ENCODE results near the gene ATRAID. TPM values are rescaled to one million over a fixed set of nuclear protein-coding genes. Genes with fewer than 3 reads are reported as not detected.
A peak's percentile ranks its signal among the peaks of the same experiment; 100 is the strongest.
"Not testable (repeated sequence)": the region's sequence is repeated elsewhere in the genome, so short reads cannot be mapped to it uniquely, and the experiment has no call there.

ATRAID gene
- 10 to 100 TPM; 84.0 to 92.7 TPM for total RNA-seq

GRCh38 chr2:27211943-27212625, at the start of gene ATRAID, which contains the start of gene SLC5A6:
Gene ATRAID, plus strand, starts transcription at chr2:27212041. Its CDS starts 328 bp downstream, at chr2:27212369.
Gene SLC5A6, minus strand, starts transcription at chr2:27212268. Its CDS starts 4,618 bp downstream, at chr2:27207650.
- CTCF ChIA-PET, result interaction anchor here (0.6 to 1.6 kb wide), 4 partner anchors 68 to 199 kb away, joined by 3 to 5 read pairs (median 4); partner anchors contain the start of gene KHK
- intact Hi-C loops (cut with micrococcal nuclease), result loop anchor here (1.0 to 10.0 kb wide), 6 partner anchors 51 to 473 kb away; partner anchors contain the start of genes AGBL5, GTF3C2, KHK and SLC30A3
- peaks cover 26% of the 10 kb centered on the region for H3K36me3 Mint-ChIP-seq

GRCh38 chr2:27162151-27163121, 49.4 kb upstream of the ATRAID start:
- Mint-ChIP-seq H3K9me3 (no peaks in the 10 kb centered on the region), H3K4me1 (ENCODE audit: low read depth) (no peaks in the 10 kb centered on the region), H3K27ac (no peak overlapping the region), H3K36me3 (no peaks in the 10 kb centered on the region), H3K4me3 (no peak overlapping the region), H3K27me3 (no peaks in the 10 kb centered on the region)
- POLR2A ChIA-PET, result no interaction called here
- intact Hi-C loops (cut with micrococcal nuclease), result no loop called here
- DNase-seq, result no peak
- CTCF ChIA-PET, result interaction anchor here (1.6 to 2.0 kb wide), 2 partner anchors 8 to 117 kb away, joined by 3 to 9 read pairs; no protein-coding TSS in a partner anchor

More at GRCh38 chr2:27211943-27212625, at the start of gene ATRAID, which contains the start of gene SLC5A6:
- peak within 1 kb of the TSS; percentile 98 for H3K4me3 Mint-ChIP-seq
- H3K4me1 Mint-ChIP-seq (ENCODE audit: low read depth), result peaks cover 49% of the 10 kb centered on the region
- no peaks in the 10 kb centered on the region for H3K27me3 Mint-ChIP-seq
- peak within 1 kb of the TSS; percentile 99 for H3K27ac Mint-ChIP-seq
- peak; percentile 92 for DNase-seq
- H3K9me3 Mint-ChIP-seq, result no peaks in the 10 kb centered on the region
- POLR2A ChIA-PET, result interaction anchor here (0.6 to 1.4 kb wide), 5 partner anchors 11 to 198 kb away, joined by 3 to 4 read pairs (median 3); partner anchors contain the start of gene PPM1G

DNA sequence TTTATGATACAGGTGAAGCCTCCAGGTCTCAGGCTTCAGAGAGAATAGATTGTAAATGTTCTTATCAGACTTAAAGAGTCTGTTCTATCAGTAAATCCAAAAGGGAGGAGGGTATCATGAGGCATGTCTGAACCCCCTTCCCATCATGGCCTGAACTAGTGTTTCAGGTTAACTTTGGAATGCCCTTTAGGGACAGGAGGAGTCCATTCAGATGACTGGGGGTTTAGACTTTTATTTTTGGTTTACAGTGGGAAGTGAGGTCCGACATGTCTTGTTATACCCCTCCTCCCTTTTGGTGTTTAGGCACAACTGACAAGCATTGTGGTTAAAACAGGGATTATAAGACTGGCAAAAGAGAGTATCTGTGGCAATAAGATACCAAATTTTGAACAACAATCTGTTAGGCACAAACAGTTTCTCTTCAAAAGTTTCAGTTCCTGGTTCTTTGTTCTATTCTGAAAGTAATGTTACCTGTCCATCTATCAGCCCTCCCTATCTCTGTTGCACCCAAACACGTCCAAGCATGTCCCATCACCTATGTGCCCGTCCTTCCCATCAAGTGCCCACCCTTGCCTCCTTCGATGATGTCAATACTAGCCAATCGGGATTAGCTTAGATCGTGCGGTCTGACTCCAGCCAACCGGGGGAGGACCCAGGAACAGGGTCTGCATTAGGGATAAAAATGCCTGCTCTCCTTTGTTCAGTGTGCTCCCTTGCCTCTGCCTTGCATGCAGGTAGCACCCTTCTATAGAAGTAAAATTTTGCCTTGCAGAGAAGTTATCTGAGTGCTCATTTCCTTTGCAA, 46.7 kb upstream of the ATRAID start:
- Mint-ChIP-seq H3K36me3 (no peaks in the 10 kb centered on the region), H3K4me1 (ENCODE audit: low read depth) (peaks cover 2% of the 10 kb centered on the region), H3K4me3 (no peak overlapping the region), H3K27me3 (no peaks in the 10 kb centered on the region), H3K9me3 (no peaks in the 10 kb centered on the region), H3K27ac (no peak overlapping the region)
- ChIA-PET CTCF (interaction anchor here (0.9 to 2.1 kb wide), 2 partner anchors 10 to 19 kb away, joined by 3 to 10 read pairs; no protein-coding TSS in a partner anchor), POLR2A (interaction anchor here (0.6 kb wide), 1 partner anchor 41 kb away, joined by 3 read pairs; no protein-coding TSS in a partner anchor)
- intact Hi-C loops (cut with micrococcal nuclease), result no loop called here
- DNase-seq, result no peak

DNA sequence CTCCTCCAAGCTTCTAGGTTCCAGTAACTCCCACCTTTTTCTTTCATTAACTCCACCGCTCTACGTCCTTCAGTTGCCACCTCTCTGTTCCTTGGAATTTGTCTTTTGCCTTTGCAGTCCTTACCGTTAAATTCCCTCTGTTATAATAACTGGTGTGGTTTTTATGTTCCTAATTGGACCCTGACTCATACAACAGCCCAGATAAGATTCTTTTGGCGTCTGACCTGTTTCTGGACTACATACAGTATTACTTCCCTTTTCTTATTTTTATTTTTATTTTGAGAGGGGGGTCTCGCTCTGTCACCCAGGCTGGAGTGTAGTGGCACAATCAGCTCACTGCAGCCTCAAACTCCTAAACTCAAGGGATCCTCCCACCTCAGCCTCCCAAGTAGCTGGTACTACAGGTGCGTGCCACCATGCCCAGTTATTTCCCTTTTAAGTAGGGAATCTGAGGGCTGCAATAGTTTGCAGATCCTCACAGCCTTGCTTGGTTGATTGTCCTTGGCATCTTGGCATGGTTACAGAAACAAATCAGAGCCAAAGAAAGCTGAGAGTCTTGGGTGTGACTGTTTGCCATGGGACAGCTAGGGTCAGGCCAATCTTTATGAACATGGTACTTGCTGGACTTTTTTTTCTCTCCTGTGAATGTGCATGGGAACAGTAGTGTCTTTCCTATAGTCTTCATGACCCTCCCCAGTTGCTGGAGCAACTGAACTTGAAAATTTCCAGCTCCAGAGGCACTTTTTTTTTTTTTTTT, 41.1 kb upstream of the ATRAID start:
- ChIA-PET POLR2A (no interaction called here), CTCF (interaction anchor here (0.5 to 3.5 kb wide), 19 partner anchors 8 to 428 kb away, joined by 3 to 45 read pairs (median 6); partner anchors contain the start of genes KHK, PREB and TRIM54)
- Mint-ChIP-seq H3K9me3 (no peaks in the 10 kb centered on the region), H3K27me3 (peaks cover 3% of the 10 kb centered on the region), H3K27ac (no peak overlapping the region), H3K4me3 (no peak overlapping the region), H3K36me3 (no peaks in the 10 kb centered on the region), H3K4me1 (ENCODE audit: low read depth) (peaks cover 2% of the 10 kb centered on the region)
- intact Hi-C loops (cut with micrococcal nuclease), result no loop called here
- no peak for DNase-seq

GRCh38 chr2:27171351-27171848, 40.4 kb upstream of the ATRAID start:
- H3K27ac Mint-ChIP-seq, result no peak overlapping the region
- H3K9me3 Mint-ChIP-seq, result no peaks in the 10 kb centered on the region
- ChIA-PET POLR2A (no interaction called here), CTCF (interaction anchor here (0.6 to 3.5 kb wide), 8 partner anchors 7 to 131 kb away, joined by 3 to 45 read pairs (median 10); partner anchors contain the start of gene TRIM54)
- no peak overlapping the region for H3K4me3 Mint-ChIP-seq
- no peak for DNase-seq
- peaks cover 2% of the 10 kb centered on the region for H3K4me1 Mint-ChIP-seq (ENCODE audit: low read depth)
- no peaks in the 10 kb centered on the region for H3K36me3 Mint-ChIP-seq
- intact Hi-C loops (cut with micrococcal nuclease), result no loop called here
- peaks cover 3% of the 10 kb centered on the region for H3K27me3 Mint-ChIP-seq

DNA sequence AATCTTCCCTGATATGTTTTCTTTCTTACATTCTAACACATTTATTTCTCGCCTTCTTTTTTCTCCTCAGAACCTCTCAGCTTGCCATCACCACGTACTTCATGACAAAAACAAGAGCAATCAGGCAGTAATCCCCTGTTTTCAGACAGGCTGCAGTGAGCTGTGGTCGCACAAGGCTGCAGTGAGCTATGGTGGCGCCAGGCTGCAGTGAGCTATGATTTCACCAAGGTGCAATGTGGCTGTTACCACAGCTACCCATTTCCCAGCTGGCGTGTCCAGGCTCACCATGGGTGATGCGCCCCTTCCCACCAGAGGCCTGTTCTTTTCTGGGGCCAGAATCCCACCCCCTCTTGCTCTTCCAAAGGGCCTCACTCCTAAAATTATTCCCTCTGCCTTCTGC, 37.2 kb upstream of the ATRAID start:
- Mint-ChIP-seq H3K36me3 (no peaks in the 10 kb centered on the region), H3K27ac (no peak overlapping the region), H3K9me3 (no peaks in the 10 kb centered on the region), H3K27me3 (peaks cover 8% of the 10 kb centered on the region), H3K4me1 (ENCODE audit: low read depth) (peaks cover 2% of the 10 kb centered on the region), H3K4me3 (no peak overlapping the region)
- no peak for DNase-seq
- CTCF ChIA-PET, result interaction anchor here (0.8 to 2.0 kb wide), 5 partner anchors 8 to 108 kb away, joined by 3 to 10 read pairs (median 5); no protein-coding TSS in a partner anchor
- intact Hi-C loops (cut with micrococcal nuclease), result no loop called here
- POLR2A ChIA-PET, result no interaction called here

DNA sequence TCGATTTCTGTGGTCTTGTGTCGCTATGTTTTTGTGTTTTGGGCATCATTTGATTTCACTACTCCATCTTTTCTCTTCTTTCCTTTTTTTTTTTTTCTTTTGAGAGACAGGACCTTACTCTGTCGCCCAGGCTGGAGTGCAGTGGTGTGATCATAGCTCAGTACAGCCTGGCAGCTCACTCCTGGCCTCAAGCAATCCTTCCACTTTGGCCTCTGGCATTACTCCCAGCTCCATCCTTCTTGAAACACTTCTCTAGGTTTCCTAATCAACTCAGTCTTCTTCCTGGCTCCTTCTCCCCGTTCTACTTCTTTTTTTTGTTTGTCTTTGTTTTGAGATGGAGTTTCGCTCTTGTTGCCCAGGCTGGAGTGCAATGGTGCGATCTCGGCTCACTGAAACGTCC, 36.5 kb upstream of the ATRAID start:
- peaks cover 12% of the 10 kb centered on the region for H3K27me3 Mint-ChIP-seq
- intact Hi-C loops (cut with micrococcal nuclease), result no loop called here
- H3K9me3 Mint-ChIP-seq, result no peaks in the 10 kb centered on the region
- no peak overlapping the region for H3K4me3 Mint-ChIP-seq
- H3K4me1 Mint-ChIP-seq (ENCODE audit: low read depth), result no peaks in the 10 kb centered on the region
- H3K27ac Mint-ChIP-seq, result no peak overlapping the region
- no peak for DNase-seq
- H3K36me3 Mint-ChIP-seq, result no peaks in the 10 kb centered on the region
- ChIA-PET POLR2A (no interaction called here), CTCF (interaction anchor here (0.6 to 2.0 kb wide), 7 partner anchors 9 to 107 kb away, joined by 3 to 10 read pairs (median 4); no protein-coding TSS in a partner anchor)

DNA sequence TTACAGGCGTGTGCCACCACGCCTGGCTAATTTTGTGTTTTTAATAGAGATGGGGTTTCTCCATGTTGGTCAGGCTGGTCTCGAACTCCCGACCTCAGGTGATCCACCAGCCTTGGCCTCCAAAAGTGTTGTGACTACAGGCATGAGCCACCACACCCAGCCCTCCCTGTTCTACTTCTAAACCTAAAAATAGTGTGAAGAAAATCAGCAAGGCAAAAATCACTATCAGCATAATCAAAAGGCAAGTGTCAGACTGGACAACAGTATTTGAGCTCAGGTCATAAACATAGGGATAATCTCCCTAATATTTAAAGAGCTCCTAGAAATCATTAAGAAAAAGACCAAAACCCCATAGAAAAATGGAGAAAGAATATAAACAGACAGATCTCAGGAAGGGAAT, 36.1 kb upstream of the ATRAID start:
- POLR2A ChIA-PET; H3K4me1 Mint-ChIP-seq (ENCODE audit: low read depth); DNase-seq; H3K36me3 Mint-ChIP-seq; intact Hi-C loops (cut with micrococcal nuclease); H3K9me3 Mint-ChIP-seq; H3K4me3 Mint-ChIP-seq; H3K27ac Mint-ChIP-seq: not testable (repeated sequence)
- CTCF ChIA-PET, result interaction anchor here (0.6 to 2.0 kb wide), 5 partner anchors 9 to 128 kb away, joined by 3 to 10 read pairs (median 3); no protein-coding TSS in a partner anchor
- H3K27me3 Mint-ChIP-seq, result peaks cover 13% of the 10 kb centered on the region

DNA sequence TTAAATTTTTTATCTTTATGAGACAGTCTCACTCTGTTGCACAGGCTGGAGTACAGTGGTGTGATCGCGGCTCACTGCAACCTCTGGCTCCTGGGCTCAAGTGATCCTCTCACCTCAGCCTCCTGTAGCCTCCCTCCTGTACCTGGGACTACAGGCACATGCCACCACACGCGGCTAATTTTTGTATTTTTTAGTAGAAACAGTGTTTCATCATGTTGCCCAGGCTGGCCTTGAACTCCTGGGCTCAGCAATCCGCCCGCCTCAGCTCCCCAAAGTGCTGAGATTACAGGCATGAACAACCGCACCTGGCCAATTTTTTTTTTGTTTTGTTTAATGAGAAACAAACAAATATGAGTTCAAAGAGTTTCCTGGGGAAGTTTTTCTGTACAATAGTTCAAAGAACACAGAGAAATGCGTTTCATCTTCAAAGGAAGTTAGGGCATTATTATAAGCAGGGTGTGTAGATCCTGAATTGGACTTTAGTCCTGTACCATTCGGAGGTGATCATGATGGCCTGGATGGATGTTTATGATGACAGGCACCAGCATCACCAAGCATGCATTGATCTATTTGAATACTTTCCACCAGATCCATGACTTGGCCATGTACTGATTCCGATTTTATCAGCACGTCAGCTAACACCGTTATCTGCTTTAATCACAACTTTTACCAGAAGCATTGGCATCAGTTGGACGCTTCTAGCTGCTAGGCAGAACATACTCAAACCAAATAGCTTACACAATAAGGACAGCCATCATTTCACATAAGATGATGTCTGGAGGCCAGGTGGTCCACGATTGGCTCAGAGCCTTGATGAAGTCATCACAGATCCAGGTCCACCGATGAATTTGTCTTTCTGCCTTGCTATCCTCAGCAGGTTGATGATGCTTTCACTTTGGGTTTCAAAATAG, 34.1 kb upstream of the ATRAID start:
- intact Hi-C loops (cut with micrococcal nuclease), result no loop called here
- peaks cover 25% of the 10 kb centered on the region for H3K27me3 Mint-ChIP-seq
- H3K9me3 Mint-ChIP-seq, result no peaks in the 10 kb centered on the region
- no peak overlapping the region for H3K4me3 Mint-ChIP-seq
- ChIA-PET CTCF (interaction anchor here (0.7 to 2.0 kb wide), 2 partner anchors 7 to 255 kb away, joined by 3 to 10 read pairs; no protein-coding TSS in a partner anchor), POLR2A (no interaction called here)
- no peaks in the 10 kb centered on the region for H3K4me1 Mint-ChIP-seq (ENCODE audit: low read depth)
- no peaks in the 10 kb centered on the region for H3K36me3 Mint-ChIP-seq
- H3K27ac Mint-ChIP-seq, result no peak overlapping the region
- DNase-seq, result no peak

- H3K9me3 Mint-ChIP-seq, result no peaks in the 10 kb centered on the region
- ChIA-PET POLR2A (no interaction called here), CTCF (interaction anchor here (2.0 kb wide), 1 partner anchor 8 kb away, joined by 10 read pairs; no protein-coding TSS in a partner anchor)
- DNase-seq, result no peak
- no peaks in the 10 kb centered on the region for H3K4me1 Mint-ChIP-seq (ENCODE audit: low read depth)
- H3K36me3 Mint-ChIP-seq, result no peaks in the 10 kb centered on the region
- intact Hi-C loops (cut with micrococcal nuclease), result no loop called here
- H3K27ac Mint-ChIP-seq, result no peak overlapping the region
- H3K27me3 Mint-ChIP-seq, result peaks cover 25% of the 10 kb centered on the region
- H3K4me3 Mint-ChIP-seq, result no peak overlapping the region
Measured at GRCh38 chr2:27178469-27178868, 33.4 kb upstream of the ATRAID start.
